NCI-H748 (cell line): Measurements from ENCODE around the gene ZNF468.
A peak's percentile ranks its signal among the peaks of the same experiment; 100 is the strongest.
"Not testable (repeated sequence)": the region's sequence is repeated elsewhere in the genome, so short reads cannot be mapped to it uniquely, and the experiment has no call there.

ENCODE experiments used
- DNase-seq: peaks from one replicate; lab custom pipeline; 2025; ENCODE audit not compliant: unreplicated experiment; lab: John Stamatoyannopoulos, UW

ZNF468 gene

GRCh38 chr19:52829866-52830265 lies 27.6 kb downstream of the ZNF468 start:
- DNase-seq = not testable (repeated sequence)

GRCh38 chr19:52825765-52826164 lies 31.7 kb downstream of the ZNF468 start:
- DNase-seq = no peak

GRCh38 chr19:52823676-52824075 lies 33.7 kb downstream of the ZNF468 start:
- no peak for DNase-seq

GRCh38 chr19:52821204-52821960 lies 36.0 kb downstream of the ZNF468 start, which contains the start of gene ZNF28:
TSS of gene ZNF28 (minus strand) at chr19:52821633. CDS start at chr19:52817958, 3,675 bp downstream.
- DNase-seq = peak; percentile 82

- peak; percentile 29 for DNase-seq
Measured at GRCh38 chr19:52820472-52821203, 36.8 kb downstream of the ZNF468 start.

DNA sequence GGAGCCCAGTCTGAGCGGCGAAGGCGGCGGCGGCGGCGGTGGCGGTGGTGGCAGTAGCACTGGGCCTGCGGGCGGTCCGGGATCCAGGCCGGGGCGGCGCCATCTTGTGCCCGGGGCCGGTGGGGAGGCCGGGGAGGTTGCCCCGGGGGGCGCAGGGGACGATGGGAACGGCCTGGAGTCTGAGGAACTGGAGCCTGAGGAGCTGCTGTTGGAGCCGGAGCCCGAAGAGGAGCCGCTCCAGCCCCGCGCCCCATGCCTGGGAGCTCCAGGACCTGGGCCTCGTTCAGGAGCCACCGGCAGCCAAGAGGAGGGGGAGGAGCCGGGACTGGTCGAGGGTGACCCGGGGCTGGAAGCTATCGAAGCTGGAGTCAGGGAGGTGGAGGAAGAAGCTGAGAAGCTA lies 47.6 kb downstream of the ZNF468 start:
- no peak for DNase-seq

GRCh38 chr19:52799950-52800640 lies 57.3 kb downstream of the ZNF468 start:
- not testable (repeated sequence) for DNase-seq

DNA sequence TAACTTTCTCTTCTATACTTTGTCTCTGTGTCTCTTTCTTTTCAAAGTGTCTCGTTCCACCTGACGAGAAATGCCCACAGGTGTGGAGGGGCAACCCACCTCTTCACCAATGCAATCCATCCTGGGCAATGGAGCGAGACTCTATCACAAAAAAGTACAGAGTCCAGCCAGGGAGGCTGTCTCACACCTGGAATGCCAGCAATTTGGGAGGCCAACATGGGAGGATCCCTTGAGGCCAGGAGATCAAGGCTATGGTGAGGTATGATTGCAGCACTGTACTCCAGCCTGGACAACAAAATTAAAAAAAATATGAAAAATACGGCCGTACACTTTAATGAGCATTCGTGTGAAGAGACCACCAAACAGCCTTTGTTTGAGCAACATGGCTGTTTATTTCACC lies 68.0 kb downstream of the ZNF468 start:
- DNase-seq = no peak
